HFF-Myc (cell line): ENCODE data around the gene SGK1.
"Not testable (repeated sequence)": the region's sequence is repeated elsewhere in the genome, so short reads cannot be mapped to it uniquely, and the experiment has no call there.

Source experiments
- DNase-seq: peaks from one replicate; pipeline ENCODE4 v3.0.0-alpha.2; 2011; ENCODE audit warnings: low read depth; ENCODE audit errors: extremely low read depth
- H3K4me3 ChIP-seq: replicated peaks from 2 replicates; pipeline ENCODE4 v1.5.1; 2011; ENCODE audit warnings: low read depth, mild to moderate bottlenecking, control low read depth, low read length
- TF ChIP-seq, protein P1 (sequence below): IDR thresholded peaks from 2 replicates; pipeline ENCODE4 v1.5.1; 2012; ENCODE audit warnings: mild to moderate bottlenecking, low read depth, low read length, control low read depth; ENCODE audit errors: missing control alignments

The SGK1 gene

DNA sequence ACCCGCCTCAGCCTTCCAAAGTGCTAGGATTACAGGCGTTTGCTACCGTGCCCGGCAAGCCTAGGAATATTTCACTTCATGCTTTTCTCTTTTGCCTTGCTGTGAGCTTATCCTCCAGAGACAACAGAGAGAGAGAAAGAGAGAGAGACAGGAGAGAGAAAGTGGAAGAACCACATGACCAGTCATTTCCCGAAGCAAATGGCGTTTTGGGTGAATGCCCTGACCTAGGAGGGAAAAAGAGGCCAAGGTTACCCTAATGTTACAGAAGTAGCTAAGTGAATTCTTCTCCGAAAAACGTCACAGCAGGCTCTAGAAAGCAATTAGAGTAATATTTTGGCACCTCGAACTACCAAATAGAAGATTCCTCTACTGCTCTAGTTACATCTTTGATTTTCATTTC is 9.1 kb downstream of the SGK1 start:
- DNase-seq: no peak
- TF ChIP-seq, protein P1, sequence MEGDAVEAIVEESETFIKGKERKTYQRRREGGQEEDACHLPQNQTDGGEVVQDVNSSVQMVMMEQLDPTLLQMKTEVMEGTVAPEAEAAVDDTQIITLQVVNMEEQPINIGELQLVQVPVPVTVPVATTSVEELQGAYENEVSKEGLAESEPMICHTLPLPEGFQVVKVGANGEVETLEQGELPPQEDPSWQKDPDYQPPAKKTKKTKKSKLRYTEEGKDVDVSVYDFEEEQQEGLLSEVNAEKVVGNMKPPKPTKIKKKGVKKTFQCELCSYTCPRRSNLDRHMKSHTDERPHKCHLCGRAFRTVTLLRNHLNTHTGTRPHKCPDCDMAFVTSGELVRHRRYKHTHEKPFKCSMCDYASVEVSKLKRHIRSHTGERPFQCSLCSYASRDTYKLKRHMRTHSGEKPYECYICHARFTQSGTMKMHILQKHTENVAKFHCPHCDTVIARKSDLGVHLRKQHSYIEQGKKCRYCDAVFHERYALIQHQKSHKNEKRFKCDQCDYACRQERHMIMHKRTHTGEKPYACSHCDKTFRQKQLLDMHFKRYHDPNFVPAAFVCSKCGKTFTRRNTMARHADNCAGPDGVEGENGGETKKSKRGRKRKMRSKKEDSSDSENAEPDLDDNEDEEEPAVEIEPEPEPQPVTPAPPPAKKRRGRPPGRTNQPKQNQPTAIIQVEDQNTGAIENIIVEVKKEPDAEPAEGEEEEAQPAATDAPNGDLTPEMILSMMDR: no peak
- no peak overlapping the region for H3K4me3 ChIP-seq

- TF ChIP-seq, protein P1: no peak
- DNase-seq: no peak
- H3K4me3 ChIP-seq: no peak overlapping the region
Measured at GRCh38 chr6:134307870-134308269, 10.0 kb downstream of the SGK1 start.

DNA sequence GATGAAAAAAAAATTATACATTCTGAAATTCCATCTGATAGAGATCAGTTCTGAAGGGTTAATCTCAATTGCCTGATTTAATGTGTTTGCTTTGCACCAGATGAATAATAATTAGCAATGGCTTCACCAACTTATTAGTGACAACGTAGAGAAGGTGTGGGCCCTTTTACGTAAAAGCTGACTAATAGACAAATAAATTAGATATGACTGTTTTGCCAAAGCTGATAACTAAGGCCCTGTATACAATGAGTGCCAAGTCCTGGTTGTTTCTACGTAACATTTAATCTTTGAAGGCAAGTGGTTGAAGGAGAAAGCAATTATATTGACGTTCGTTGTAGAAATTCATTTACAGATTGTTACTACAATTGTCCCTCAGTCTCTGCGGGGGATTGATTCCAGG is 10.8 kb downstream of the SGK1 start:
- no peak overlapping the region for H3K4me3 ChIP-seq
- TF ChIP-seq, protein P1: no peak
- no peak for DNase-seq

DNA sequence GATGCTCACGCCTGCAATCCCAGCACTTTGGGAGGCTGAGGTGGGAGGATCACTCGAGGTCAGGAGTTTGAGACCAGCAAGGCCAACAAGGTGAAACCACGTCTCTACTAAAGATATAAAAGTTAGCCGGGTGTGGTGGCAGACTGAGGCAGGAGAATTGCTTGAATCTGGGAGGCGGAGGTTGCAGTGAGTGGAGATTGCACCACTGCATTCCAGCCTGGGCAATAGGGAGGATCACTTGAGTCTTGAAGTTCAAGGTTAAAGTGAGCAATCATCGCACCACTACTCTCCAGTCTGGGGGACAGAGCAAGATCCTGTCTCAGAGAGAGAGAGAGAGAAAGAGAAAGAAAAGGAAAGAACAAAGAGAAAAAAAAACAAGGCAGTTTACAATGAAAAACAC is 13.5 kb downstream of the SGK1 start:
- not testable (repeated sequence) for DNase-seq, H3K4me3 ChIP-seq

DNA sequence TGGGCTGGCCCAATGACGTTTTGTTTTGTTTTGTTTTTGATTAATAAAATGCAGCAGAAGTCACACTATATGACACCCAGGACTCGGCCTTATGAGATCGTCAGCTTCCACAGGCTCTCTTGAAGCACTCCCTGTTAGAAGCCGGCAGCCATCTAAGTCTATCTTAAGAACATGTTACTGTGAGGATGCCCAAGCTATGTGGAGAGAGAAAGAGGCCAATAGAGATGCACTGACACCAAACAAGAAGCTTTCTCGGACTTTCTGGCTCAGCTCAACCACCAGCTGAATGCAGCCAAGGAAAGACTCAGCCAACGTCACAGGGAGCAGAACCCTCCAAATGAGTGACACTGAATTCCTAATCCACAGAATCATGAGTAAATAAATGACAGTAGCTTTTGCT is 14.0 kb downstream of the SGK1 start:
- H3K4me3 ChIP-seq: no peak overlapping the region
- no peak for DNase-seq
- TF ChIP-seq, protein P1: no peak

GRCh38 chr6:134299236-134299635 is 18.7 kb downstream of the SGK1 start:
- no peak for DNase-seq
- H3K4me3 ChIP-seq: no peak overlapping the region
- TF ChIP-seq, protein P1: no peak

DNA sequence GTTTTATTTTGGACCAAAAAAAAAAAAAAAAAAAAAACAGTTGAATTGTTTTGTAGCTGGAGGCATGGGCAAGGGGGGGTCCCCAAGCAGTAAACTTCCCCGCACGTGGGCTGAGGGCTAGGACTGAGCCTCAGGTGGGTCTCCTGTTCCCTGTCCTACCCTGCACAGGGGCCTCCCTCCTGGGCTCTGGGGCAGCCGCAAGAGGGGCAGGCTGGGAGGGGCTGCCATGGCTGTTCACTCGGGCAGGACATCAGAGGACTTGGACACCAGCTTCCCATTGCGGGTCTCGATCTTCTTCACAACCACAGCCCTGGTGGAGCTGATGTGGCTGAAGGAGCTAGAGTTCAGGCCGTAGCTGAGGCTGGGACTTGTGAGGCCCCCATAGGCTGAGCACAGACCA is 21.1 kb downstream of the SGK1 start:
- H3K4me3 ChIP-seq: no peak overlapping the region
- TF ChIP-seq, protein P1: no peak
- no peak for DNase-seq
